Astrocyte of the cerebellum (primary cell): Measurements from ENCODE around the gene PC.
"Not testable (repeated sequence)": the region's sequence is repeated elsewhere in the genome, so short reads cannot be mapped to it uniquely, and the experiment has no call there.

ENCODE experiments used
- DNase-seq: peaks from one replicate; pipeline ENCODE4 v3.0.0-alpha.2; 2011; ENCODE audit warnings: low read depth
- H3K4me3 ChIP-seq: 2 replicates; pipeline ENCODE4 v1.5.1; 2011; ENCODE audit warnings: mild to moderate bottlenecking, low read depth, low read length, moderate library complexity
- CTCF ChIP-seq: IDR thresholded peaks from 2 replicates; pipeline ENCODE4 v1.5.1; 2012; ENCODE audit warnings: low read length, low read depth, moderate library complexity, mild to moderate bottlenecking; ENCODE audit errors: missing control alignments
- in situ Hi-C: cut with HindIII; loops from 2 replicates; pipeline ENCODE4 v1.10.0; 2017; ENCODE audit warnings: low sequenced_read_pairs

Gene PC

GRCh38 chr11:66966351-66966750 lies 8.2 kb upstream of the PC start:
- in situ Hi-C loops: no loop called here
- H3K4me3 ChIP-seq: no peak overlapping the region
- TF ChIP-seq CTCF: no peak
- no peak for DNase-seq

- in situ Hi-C loops: no loop called here
- no peak for TF ChIP-seq CTCF
- no peak overlapping the region for H3K4me3 ChIP-seq
- DNase-seq: no peak
Measured at GRCh38 chr11:66964495-66964894, 6.3 kb upstream of the PC start.

- in situ Hi-C loops: no loop called here
- no peak for DNase-seq
- TF ChIP-seq CTCF: no peak
- no peak overlapping the region for H3K4me3 ChIP-seq
Measured at GRCh38 chr11:66962801-66963200, 4.6 kb upstream of the PC start.

DNA sequence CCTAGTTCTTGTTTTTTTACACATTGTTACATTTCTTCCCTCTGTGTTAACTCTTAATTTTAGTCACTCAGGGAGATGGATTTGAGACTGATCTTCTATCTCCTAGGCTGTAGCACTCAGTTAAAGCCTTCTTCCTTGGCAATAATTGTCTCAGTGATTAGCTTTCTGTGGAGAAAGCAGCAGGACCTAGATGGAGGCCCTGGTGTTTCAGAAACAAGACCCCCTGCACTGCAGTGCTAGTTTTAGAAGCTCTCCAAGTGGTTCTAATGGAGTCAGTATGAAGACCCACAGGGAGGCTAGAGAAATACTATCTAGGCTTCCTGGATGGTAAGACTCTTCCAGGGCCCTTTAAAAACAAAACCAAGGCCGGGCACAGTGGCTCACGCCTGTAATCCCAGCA lies 4.1 kb upstream of the PC start:
- no peak overlapping the region for H3K4me3 ChIP-seq
- in situ Hi-C loops: no loop called here
- no peak for TF ChIP-seq CTCF

DNA sequence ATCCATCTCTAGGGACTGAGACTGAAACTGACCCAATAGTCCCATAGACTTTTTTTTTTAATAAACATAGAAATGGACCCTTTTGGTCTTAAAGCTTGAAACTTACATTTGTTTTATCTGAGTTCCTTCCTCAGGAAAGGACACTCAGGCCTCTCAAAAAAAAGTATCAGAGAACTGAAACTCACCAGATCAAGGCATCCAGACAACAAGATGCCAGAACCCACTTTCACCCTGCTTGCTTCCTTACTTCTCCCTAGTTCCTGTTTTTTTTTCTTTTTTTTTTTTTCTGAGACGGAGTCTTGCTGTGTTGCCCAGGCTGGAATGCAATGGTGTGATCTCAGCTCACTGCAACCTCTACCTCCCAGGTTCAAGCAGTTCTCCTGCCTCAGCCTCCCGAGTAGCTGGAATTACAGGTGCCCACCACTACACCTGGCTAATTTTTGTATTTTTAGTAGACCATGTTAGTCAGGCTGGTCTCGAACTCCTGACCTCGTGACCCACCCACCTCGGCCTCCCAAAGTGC lies 3.6 kb upstream of the PC start:
- H3K4me3 ChIP-seq, in situ Hi-C loops, DNase-seq: not testable (repeated sequence)

More for the DNA sequence above, 4.1 kb upstream of the PC start:
- DNase-seq: no peak

DNA sequence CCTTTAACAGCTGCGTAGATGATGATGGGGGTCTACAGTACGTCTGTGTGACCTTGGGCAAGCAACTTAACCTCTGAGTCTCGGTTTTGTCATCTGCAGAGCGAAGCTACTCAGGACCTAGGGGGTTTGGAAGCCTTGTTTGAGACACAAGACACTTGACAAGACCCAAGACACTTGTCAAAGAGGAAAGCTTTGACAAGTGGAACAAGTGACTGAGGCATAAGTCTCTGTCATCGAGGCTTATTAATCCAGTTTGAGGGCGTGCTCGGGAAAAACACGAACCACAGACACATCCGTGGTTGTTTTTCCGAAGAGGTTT lies 732 bp upstream of the PC start:
- TF ChIP-seq CTCF: no peak
- peak overlapping the region; percentile 27 for H3K4me3 ChIP-seq
- in situ Hi-C loops: no loop called here
- DNase-seq: no peak

GRCh38 chr11:66957971-66958231 lies 282 bp downstream of the PC start:
- TF ChIP-seq CTCF: no peak
- DNase-seq: no peak
- peak overlapping the region; percentile 64 for H3K4me3 ChIP-seq
- in situ Hi-C loops: no loop called here
